Neural cell (in vitro differentiated cells): ENCODE data around the gene SIL1. TPM values are rescaled to one million over a fixed set of nuclear protein-coding genes. Genes with fewer than 3 reads are reported as not detected.

Source experiments
- H2AFZ ChIP-seq: fragments of 200-600, 300-800 bp; sonication (generic), shearing (Covaris generic); 2 replicates; pipeline ENCODE4 v1.6.0; 2014; ENCODE audit warnings: low read depth, mild to moderate bottlenecking, antibody characterized with exemption, low read length, moderate library complexity
- H3F3A ChIP-seq: fragments of 200-600 bp; shearing (Covaris generic); 2 replicates; pipeline ENCODE4 v1.6.1; 2016; ENCODE audit warnings: mild to moderate bottlenecking, moderate library complexity, mixed read lengths, antibody characterized with exemption, low read length; ENCODE audit not compliant: insufficient read depth, poor library complexity, severe bottlenecking
- H3K27ac ChIP-seq: fragments of 200-600, 300-800 bp; sonication (generic), shearing (Covaris generic); 2 replicates; pipeline ENCODE4 v1.5.1; 2014; ENCODE audit warnings: mild to moderate bottlenecking, low read length, moderate library complexity
- H3K27me3 ChIP-seq: fragments of 300-800, 200-600 bp; sonication (generic), shearing (Covaris generic); 2 replicates; pipeline ENCODE4 v1.6.0; 2014; ENCODE audit warnings: mild to moderate bottlenecking, low read depth, low read length, moderate library complexity; ENCODE audit not compliant: insufficient read depth
- H3K36me3 ChIP-seq: fragments of 300-800, 200-600 bp; sonication (generic), shearing (Covaris generic); 2 replicates; pipeline ENCODE4 v1.5.1; 2014; ENCODE audit warnings: mild to moderate bottlenecking, antibody characterized with exemption, low read length, moderate library complexity; ENCODE audit not compliant: insufficient read depth
- H3K4me2 ChIP-seq: fragments of 300-800, 200-600 bp; sonication (generic), shearing (Covaris generic); 2 replicates; pipeline ENCODE4 v1.6.0; 2014; ENCODE audit warnings: mild to moderate bottlenecking, low read length
- H3K4me3 ChIP-seq: fragments of 300-800, 200-600 bp; sonication (generic), shearing (Covaris generic); 2 replicates; pipeline ENCODE4 v1.5.1; 2014; ENCODE audit warnings: mild to moderate bottlenecking, low read length, moderate library complexity
- H3K79me2 ChIP-seq: fragments of 200-600 bp; shearing (Covaris generic); replicated peaks from 2 replicates; pipeline ENCODE4 v1.6.0; 2014; ENCODE audit warnings: mild to moderate bottlenecking, low read length, moderate library complexity; ENCODE audit not compliant: insufficient read depth
- H3K9ac ChIP-seq: fragments of 300-800, 200-600 bp; sonication (generic), shearing (Covaris generic); 2 replicates; pipeline ENCODE4 v1.6.1; 2016; ENCODE audit warnings: mild to moderate bottlenecking, low read length, mixed read lengths
- H3K9me2 ChIP-seq: fragments of 200-600 bp; shearing (Covaris generic); 2 replicates; pipeline ENCODE4 v1.6.1; 2016; ENCODE audit warnings: mild to moderate bottlenecking, low read length, mixed read lengths; ENCODE audit not compliant: insufficient read depth
- H3K9me3 ChIP-seq: fragments of 200-600, 300-800 bp; sonication (generic), shearing (Covaris generic); 2 replicates; pipeline ENCODE4 v1.6.1; 2016; ENCODE audit warnings: mild to moderate bottlenecking, mixed run types, low read length, moderate library complexity, mixed read lengths
- H4K20me1 ChIP-seq: fragments of 200-600 bp; shearing (Covaris generic); 2 replicates; pipeline ENCODE4 v1.6.1; 2016; ENCODE audit warnings: mild to moderate bottlenecking, mixed run types; ENCODE audit not compliant: insufficient read depth
- EP300 ChIP-seq: fragments of 450-650 bp; conservative IDR thresholded peaks from 2 replicates; pipeline ENCODE4 v1.6.1; 2014; ENCODE audit warnings: antibody characterized with exemption, mild to moderate bottlenecking, moderate library complexity; ENCODE audit not compliant: poor library complexity, severe bottlenecking
- EZH2 ChIP-seq: fragments of 200-600, 300-800 bp; shearing (Covaris generic), sonication (generic); IDR thresholded peaks from 2 replicates; pipeline ENCODE4 v1.6.1; 2014; ENCODE audit warnings: antibody characterized with exemption, low read length, borderline replicate concordance, mild to moderate bottlenecking; ENCODE audit not compliant: insufficient read depth, poor library complexity, severe bottlenecking
- MXI1 ChIP-seq: fragments of 450-650 bp; conservative IDR thresholded peaks from 2 replicates; pipeline ENCODE4 v1.6.1; 2014; ENCODE audit warnings: antibody characterized with exemption, mild to moderate bottlenecking; ENCODE audit not compliant: poor library complexity, severe bottlenecking
- POLR2AphosphoS5 ChIP-seq: IDR thresholded peaks from 2 replicates; pipeline ENCODE4 v1.6.1; 2012
- RAD21 ChIP-seq: fragments of 450-650 bp; conservative IDR thresholded peaks from 2 replicates; pipeline ENCODE4 v1.6.1; 2014; ENCODE audit warnings: antibody characterized with exemption, mild to moderate bottlenecking, moderate library complexity
- REST ChIP-seq: IDR thresholded peaks from 2 replicates; pipeline ENCODE4 v1.6.1; 2012; ENCODE audit warnings: borderline replicate concordance
- SMC3 ChIP-seq: fragments of 450-650 bp; conservative IDR thresholded peaks from 2 replicates; pipeline ENCODE4 v1.6.1; 2014; ENCODE audit warnings: antibody characterized with exemption, mild to moderate bottlenecking, moderate library complexity; ENCODE audit not compliant: poor library complexity
- TAF1 ChIP-seq: IDR thresholded peaks from 2 replicates; pipeline ENCODE4 v1.6.1; 2012; ENCODE audit warnings: low read depth
- polyA plus RNA-seq: library from polyadenylated mRNA; depleted of rRNA; stranded (reverse); fragments of >200 nt; gene quantifications from 2 replicates; pipeline ENCODE4 v1.2.3, GENCODE V29; 2014
- TF ChIP-seq, protein P1 (sequence below): fragments of 450-650 bp; IDR thresholded peaks from 2 replicates; pipeline ENCODE4 v1.5.1; 2014; ENCODE audit warnings: antibody characterized with exemption, mild to moderate bottlenecking, moderate library complexity; ENCODE audit not compliant: poor library complexity, severe bottlenecking

Gene SIL1
- polyA plus RNA-seq, 1 donor from 2014 or later: 4.7 TPM

DNA sequence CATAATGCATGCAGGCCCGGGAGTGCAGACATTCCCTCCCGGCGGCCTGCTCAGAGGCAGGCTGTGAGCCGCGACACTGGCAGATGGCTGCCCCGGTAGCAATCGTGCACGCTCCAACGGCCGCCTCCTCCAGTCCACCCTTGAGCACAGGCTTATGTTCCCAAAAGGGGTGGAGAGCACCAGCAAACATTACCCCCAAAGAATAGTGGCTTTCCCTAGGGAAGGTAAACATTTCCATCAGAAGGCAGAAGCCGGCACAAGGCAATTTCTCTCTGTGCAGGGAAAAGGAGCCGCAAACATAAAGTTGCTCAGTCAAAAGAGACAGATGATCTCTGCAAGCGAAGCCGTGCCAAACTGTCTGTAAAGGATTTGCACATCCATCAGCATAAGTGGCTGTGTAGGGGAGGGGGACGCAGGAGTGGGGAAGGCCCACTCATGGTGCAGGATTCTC, 92.5 kb downstream of the SIL1 start (continued):
- TF ChIP-seq SMC3: peak; percentile 32

- Histone ChIP-seq H3F3A (peaks cover 4% of the 10 kb centered on the region), H3K79me2 (no peaks in the 10 kb centered on the region), H3K9me3 (no peaks in the 10 kb centered on the region), H2AFZ (peak overlapping the region; percentile 11), H3K36me3 (no peaks in the 10 kb centered on the region), H3K9ac (peak overlapping the region; percentile 59), H3K4me2 (peak overlapping the region; percentile 48), H4K20me1 (no peaks in the 10 kb centered on the region), H3K27me3 (no peaks in the 10 kb centered on the region), H3K27ac (peak overlapping the region; percentile 82), H3K4me3 (peak overlapping the region; percentile 60), H3K9me2 (no peaks in the 10 kb centered on the region)
- TF ChIP-seq TAF1 (peak; percentile 34), POLR2AphosphoS5 (no peak)
Measured at GRCh38 chr5:139104577-139105276, 93.4 kb downstream of the SIL1 start.

DNA sequence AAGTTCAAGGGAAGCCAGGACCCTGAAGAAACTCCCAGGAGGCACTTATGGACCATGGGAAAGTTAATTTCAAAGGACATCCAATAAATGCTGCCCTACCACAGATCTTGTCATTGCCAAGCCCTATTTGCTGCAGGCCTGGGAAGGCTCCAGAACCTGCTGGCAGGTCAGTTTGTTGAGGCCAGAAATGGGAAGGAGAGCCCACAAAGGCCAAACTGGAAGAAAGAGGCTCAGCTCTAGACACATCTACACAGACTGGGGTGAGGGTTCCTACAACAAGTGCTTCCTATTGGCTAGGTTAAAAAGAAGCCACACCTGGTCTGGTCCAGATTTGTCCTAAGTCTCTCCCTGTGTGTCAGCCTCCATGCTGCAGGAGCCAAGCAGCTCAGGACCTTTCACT, 94.4 kb downstream of the SIL1 start:
- no peaks in the 10 kb centered on the region for H3K36me3 ChIP-seq
- no peak overlapping the region for H3K4me2 ChIP-seq
- H3K27me3 ChIP-seq: no peaks in the 10 kb centered on the region
- H3K27ac ChIP-seq: no peak overlapping the region
- H3K9me2 ChIP-seq: no peaks in the 10 kb centered on the region
- TF ChIP-seq RAD21: no peak
- TF ChIP-seq TAF1: no peak
- TF ChIP-seq REST: no peak
- TF ChIP-seq MXI1: no peak
- TF ChIP-seq EZH2: no peak
- no peak for TF ChIP-seq POLR2AphosphoS5
- no peak for TF ChIP-seq SMC3
- TF ChIP-seq EP300: no peak
- TF ChIP-seq, protein P1, sequence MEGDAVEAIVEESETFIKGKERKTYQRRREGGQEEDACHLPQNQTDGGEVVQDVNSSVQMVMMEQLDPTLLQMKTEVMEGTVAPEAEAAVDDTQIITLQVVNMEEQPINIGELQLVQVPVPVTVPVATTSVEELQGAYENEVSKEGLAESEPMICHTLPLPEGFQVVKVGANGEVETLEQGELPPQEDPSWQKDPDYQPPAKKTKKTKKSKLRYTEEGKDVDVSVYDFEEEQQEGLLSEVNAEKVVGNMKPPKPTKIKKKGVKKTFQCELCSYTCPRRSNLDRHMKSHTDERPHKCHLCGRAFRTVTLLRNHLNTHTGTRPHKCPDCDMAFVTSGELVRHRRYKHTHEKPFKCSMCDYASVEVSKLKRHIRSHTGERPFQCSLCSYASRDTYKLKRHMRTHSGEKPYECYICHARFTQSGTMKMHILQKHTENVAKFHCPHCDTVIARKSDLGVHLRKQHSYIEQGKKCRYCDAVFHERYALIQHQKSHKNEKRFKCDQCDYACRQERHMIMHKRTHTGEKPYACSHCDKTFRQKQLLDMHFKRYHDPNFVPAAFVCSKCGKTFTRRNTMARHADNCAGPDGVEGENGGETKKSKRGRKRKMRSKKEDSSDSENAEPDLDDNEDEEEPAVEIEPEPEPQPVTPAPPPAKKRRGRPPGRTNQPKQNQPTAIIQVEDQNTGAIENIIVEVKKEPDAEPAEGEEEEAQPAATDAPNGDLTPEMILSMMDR: no peak
- H3F3A ChIP-seq: peaks cover 4% of the 10 kb centered on the region
- no peaks in the 10 kb centered on the region for H3K79me2 ChIP-seq
- H2AFZ ChIP-seq: no peak overlapping the region
- H4K20me1 ChIP-seq: no peaks in the 10 kb centered on the region
- H3K9me3 ChIP-seq: no peaks in the 10 kb centered on the region
- no peak overlapping the region for H3K9ac ChIP-seq
- no peak overlapping the region for H3K4me3 ChIP-seq
